Ishikawa (cell line): ENCODE measurements around the gene DOK6.

Experiments
- CEBPB ChIP-seq: IDR thresholded peaks from 2 replicates; pipeline ENCODE4 v1.6.1; 2012
- CREB1 ChIP-seq: IDR thresholded peaks from 2 replicates; pipeline ENCODE4 v1.6.1; 2012; ENCODE audit warnings: low read depth
- EGR1 ChIP-seq: IDR thresholded peaks from 2 replicates; pipeline ENCODE4 v1.6.1; 2012
- EP300 ChIP-seq: IDR thresholded peaks from 2 replicates; pipeline ENCODE4 v1.6.1; 2012; ENCODE audit warnings: borderline replicate concordance
- FOXM1 ChIP-seq: IDR thresholded peaks from 2 replicates; pipeline ENCODE4 v1.6.1; 2012; ENCODE audit warnings: low read depth, borderline replicate concordance
- NFIC ChIP-seq: IDR thresholded peaks from 2 replicates; pipeline ENCODE4 v1.6.1; 2012
- RAD21 ChIP-seq: IDR thresholded peaks from 2 replicates; pipeline ENCODE4 v1.6.1; 2012; ENCODE audit warnings: low read depth
- REST ChIP-seq: IDR thresholded peaks from 2 replicates; pipeline ENCODE4 v1.6.1; 2012; ENCODE audit warnings: low read depth, mild to moderate bottlenecking
- TAF1 ChIP-seq: IDR thresholded peaks from 2 replicates; pipeline ENCODE4 v1.6.1; 2012; ENCODE audit warnings: low read depth, mild to moderate bottlenecking
- TCF12 ChIP-seq: IDR thresholded peaks from 2 replicates; pipeline ENCODE4 v1.6.1; 2012; ENCODE audit warnings: low read depth
- TEAD4 ChIP-seq: IDR thresholded peaks from 2 replicates; pipeline ENCODE4 v1.6.1; 2012
- YY1 ChIP-seq: IDR thresholded peaks from 2 replicates; pipeline ENCODE4 v1.6.1; 2012; ENCODE audit warnings: low read depth
- ZBTB7A ChIP-seq: IDR thresholded peaks from 2 replicates; pipeline ENCODE4 v1.6.1; 2012; ENCODE audit warnings: low read depth
- TF ChIP-seq, protein P1 (sequence below): IDR thresholded peaks from 2 replicates; pipeline ENCODE4 v1.6.1; 2012
- TF ChIP-seq, protein P2 (sequence below): IDR thresholded peaks from 2 replicates; pipeline ENCODE4 v1.6.1; 2012

Gene DOK6

DNA sequence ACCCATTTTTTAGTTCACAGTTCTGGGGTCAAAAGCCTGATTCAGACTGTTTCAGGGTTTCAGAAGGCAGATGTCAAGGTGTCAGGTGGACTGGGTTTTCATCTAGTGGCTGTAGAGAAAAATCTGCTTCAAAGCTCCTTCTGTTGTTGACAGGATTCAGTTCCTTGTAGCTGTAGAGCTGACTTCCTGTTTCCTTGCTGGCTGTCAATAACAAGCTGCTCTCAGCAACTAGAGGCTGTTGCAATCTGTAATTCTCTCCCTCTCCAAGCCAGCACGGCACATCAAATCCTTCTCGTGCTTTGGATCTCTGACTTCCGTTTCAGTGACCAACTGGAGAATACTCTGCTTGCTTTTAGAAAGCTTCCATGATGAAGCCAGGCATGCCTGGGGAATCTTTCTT lies 179.4 kb downstream of the DOK6 start:
- TF ChIP-seq TAF1, result no peak
- TF ChIP-seq YY1, result no peak

DNA sequence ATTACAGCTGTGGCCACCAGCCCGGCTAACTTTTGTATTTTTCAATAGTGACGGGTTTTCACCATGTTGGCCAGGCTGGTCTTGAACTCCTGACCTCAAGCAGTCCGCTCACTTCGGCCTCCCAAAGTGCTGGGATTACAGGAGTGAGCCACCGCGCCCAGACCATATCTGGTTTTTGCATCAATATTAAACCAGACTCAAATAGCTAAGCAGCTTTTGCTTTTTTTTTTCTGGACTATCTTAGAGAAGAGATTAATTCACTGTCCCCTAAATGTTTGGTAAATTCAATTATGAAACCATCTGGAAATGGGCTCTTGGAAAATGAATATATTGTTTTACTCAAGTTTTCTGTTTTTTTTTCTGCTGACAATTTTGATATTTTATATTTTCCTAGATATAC lies 183.7 kb downstream of the DOK6 start:
- TF ChIP-seq, protein P1, sequence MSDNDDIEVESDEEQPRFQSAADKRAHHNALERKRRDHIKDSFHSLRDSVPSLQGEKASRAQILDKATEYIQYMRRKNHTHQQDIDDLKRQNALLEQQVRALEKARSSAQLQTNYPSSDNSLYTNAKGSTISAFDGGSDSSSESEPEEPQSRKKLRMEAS, result no peak
- no peak for TF ChIP-seq CREB1
- no peak for TF ChIP-seq CEBPB
- TF ChIP-seq REST, result no peak
- TF ChIP-seq TCF12, result no peak
- no peak for TF ChIP-seq EGR1

DNA sequence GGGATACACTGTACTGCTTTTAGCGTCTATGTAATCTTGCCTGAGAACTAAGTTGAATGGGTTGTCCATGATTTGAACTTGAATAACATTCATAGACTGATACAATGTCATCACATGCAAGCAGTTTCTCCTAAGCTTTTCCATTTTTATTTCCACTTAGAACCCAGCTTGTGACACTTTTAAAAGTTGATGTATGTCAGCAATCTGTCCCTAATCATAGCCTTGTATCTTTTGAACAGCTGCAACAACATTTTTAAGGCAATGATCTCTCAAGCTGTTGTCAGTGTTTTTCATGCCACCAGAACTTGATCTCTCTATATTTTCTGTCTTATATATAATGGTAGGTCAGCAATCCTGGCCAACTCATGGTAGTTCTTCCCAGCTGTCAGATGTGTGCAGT lies 185.0 kb downstream of the DOK6 start:
- no peak for TF ChIP-seq CEBPB
- TF ChIP-seq, protein P1, result no peak
- no peak for TF ChIP-seq TEAD4
- no peak for TF ChIP-seq FOXM1
- no peak for TF ChIP-seq ZBTB7A
- no peak for TF ChIP-seq NFIC
- TF ChIP-seq EP300, result no peak
- TF ChIP-seq CREB1, result no peak
- no peak for TF ChIP-seq REST
- TF ChIP-seq RAD21, result no peak
- no peak for TF ChIP-seq TCF12
- TF ChIP-seq YY1, result no peak
- TF ChIP-seq EGR1, result no peak
- no peak for TF ChIP-seq TAF1

- TF ChIP-seq TAF1 (no peak), CEBPB (no peak), TEAD4 (no peak), TCF12 (no peak), EGR1 (no peak), ZBTB7A (no peak), CREB1 (no peak), YY1 (no peak), FOXM1 (no peak), REST (no peak), EP300 (no peak), NFIC (no peak), RAD21 (no peak)
- TF ChIP-seq, protein P1, result no peak
- TF ChIP-seq, protein P2, sequence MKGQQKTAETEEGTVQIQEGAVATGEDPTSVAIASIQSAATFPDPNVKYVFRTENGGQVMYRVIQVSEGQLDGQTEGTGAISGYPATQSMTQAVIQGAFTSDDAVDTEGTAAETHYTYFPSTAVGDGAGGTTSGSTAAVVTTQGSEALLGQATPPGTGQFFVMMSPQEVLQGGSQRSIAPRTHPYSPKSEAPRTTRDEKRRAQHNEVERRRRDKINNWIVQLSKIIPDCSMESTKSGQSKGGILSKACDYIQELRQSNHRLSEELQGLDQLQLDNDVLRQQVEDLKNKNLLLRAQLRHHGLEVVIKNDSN, result no peak
These were observed 185.8 kb downstream of the DOK6 start for GRCh38 chr18:69586537-69586936.

GRCh38 chr18:69588301-69588700 lies 187.6 kb downstream of the DOK6 start:
- TF ChIP-seq FOXM1 (no peak), EGR1 (no peak), ZBTB7A (no peak), RAD21 (no peak), CEBPB (no peak), CREB1 (no peak), EP300 (no peak), REST (no peak), TAF1 (no peak), NFIC (no peak), TEAD4 (no peak), TCF12 (no peak), YY1 (no peak)
- TF ChIP-seq, protein P2, result no peak
- TF ChIP-seq, protein P1, result no peak
